GM18907 (cell line): Measurements from ENCODE around the gene RGS14.

Experiments
- ATAC-seq: cut with Tn5 transposase; IDR thresholded peaks from one replicate; pipeline ENCODE4 v1.9.1; 2021; ENCODE audit warnings: mild to moderate bottlenecking, moderate library complexity; ENCODE audit not compliant: unreplicated experiment

RGS14 gene, protein sequence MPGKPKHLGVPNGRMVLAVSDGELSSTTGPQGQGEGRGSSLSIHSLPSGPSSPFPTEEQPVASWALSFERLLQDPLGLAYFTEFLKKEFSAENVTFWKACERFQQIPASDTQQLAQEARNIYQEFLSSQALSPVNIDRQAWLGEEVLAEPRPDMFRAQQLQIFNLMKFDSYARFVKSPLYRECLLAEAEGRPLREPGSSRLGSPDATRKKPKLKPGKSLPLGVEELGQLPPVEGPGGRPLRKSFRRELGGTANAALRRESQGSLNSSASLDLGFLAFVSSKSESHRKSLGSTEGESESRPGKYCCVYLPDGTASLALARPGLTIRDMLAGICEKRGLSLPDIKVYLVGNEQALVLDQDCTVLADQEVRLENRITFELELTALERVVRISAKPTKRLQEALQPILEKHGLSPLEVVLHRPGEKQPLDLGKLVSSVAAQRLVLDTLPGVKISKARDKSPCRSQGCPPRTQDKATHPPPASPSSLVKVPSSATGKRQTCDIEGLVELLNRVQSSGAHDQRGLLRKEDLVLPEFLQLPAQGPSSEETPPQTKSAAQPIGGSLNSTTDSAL

DNA sequence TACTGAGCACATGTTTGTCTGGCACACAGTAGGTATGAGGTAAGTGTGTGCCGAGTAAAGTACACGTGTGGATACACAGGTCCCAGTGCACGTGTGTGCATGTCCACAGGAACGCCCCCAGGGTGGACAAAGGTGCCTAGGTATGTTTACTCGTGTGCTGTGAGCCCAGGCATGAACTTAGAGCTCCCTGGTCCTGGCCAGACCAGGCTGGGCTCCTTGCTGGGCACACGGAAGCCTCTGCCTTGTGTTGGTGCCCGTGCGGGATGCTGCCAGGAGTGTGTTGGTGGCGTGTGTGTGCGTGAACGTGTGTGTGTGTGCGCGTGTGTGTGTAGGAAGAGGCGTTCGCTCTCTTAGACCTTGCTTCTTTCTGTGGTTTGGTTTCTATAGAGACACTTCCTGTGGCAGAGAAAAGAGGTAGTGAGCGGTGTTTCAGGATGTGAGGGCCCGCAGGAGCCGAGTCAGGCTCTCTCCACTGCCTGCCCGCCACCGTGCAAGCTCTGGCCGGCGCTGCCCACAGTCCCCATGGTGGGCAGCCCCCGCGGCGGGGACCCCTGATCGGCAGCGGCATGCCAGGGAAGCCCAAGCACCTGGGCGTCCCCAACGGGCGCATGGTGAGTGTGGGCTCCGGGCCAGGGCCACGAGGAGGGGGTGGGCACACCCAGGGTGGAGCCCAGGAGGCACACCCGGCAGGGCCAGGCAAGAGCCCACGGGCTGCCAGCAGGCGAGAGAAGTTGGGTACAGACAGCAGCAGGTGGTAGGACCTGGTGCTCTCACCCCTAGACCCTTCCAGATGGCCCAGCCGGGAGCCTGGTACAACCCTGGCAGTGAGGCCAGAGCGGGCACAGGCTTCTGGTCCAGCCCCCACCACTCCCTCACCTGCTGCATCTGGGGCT is at the start of gene RGS14:
Gene RGS14, plus strand, starts transcription at position 466 of the 893 bp plus-strand sequence. Its CDS starts 101 bp downstream, at position 567.
- peak; percentile 83 for ATAC-seq

- no peak for ATAC-seq
These were observed 49.0 kb upstream of the RGS14 start for GRCh38 chr5:177308740-177309139.

DNA sequence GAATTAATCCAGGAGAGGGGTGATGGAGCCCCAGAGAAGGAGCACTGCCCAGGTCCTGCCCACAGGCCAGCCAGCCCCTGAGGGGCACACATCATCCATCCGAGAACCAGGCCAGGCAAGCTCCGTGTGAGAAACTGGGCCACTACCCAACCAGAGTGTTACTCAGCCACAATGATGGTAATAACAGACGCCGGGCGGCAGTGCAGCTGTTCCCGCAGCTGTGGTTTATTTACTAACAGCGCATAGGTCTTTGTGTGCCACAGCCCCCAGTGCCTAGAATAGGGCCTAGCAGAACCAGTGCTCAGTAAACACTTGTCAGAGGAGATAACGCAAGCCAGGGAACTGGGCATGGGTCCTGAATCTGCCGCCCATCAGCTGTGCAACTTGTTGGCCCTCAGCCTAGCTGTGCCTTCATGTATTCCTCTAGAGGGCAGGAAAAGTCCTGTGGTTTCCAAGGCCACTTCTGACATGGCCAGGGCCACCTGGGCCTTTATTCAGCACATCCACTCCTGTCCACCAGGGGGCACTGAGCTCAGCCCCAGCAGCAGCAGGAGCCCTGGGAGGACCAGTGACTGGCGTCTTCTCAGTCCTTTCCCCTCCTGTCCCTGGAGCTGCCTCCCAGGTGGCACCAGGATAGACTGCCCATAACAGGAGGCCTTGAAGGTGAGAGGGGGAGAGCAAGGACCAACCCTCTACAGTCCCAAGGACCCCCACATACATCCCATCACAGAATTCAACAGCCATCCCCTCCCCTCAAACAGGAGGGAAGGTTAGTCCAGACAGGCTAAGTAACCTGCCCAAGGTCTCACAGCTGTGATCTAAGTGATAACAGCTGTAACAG is 48.2 kb upstream of the RGS14 start:
- no peak for ATAC-seq

DNA sequence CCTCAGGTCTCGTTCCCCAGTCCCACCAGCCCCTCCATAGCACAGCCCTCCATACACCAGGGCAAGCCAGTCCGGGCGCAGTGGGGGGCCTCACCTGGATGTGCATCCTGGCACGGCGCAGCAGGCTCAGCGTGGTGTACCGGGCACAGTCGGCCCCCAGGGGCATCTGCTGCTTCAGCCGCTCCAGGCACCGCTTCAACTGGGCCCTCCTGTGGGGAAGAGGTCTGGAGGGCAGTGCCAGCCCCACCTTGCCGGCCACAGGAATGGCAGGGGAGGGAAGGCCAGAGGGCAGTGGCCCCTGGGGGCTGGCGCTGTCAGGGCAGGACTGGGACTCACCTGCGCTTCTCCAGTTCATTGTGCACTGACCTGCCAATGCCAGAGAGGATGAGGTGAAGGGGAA is 47.4 kb upstream of the RGS14 start:
- no peak for ATAC-seq

GRCh38 chr5:177310757-177311391 is 46.9 kb upstream of the RGS14 start:
- ATAC-seq: no peak

- peak; percentile 2 for ATAC-seq
These were observed 46.4 kb upstream of the RGS14 start for GRCh38 chr5:177311392-177311722.

DNA sequence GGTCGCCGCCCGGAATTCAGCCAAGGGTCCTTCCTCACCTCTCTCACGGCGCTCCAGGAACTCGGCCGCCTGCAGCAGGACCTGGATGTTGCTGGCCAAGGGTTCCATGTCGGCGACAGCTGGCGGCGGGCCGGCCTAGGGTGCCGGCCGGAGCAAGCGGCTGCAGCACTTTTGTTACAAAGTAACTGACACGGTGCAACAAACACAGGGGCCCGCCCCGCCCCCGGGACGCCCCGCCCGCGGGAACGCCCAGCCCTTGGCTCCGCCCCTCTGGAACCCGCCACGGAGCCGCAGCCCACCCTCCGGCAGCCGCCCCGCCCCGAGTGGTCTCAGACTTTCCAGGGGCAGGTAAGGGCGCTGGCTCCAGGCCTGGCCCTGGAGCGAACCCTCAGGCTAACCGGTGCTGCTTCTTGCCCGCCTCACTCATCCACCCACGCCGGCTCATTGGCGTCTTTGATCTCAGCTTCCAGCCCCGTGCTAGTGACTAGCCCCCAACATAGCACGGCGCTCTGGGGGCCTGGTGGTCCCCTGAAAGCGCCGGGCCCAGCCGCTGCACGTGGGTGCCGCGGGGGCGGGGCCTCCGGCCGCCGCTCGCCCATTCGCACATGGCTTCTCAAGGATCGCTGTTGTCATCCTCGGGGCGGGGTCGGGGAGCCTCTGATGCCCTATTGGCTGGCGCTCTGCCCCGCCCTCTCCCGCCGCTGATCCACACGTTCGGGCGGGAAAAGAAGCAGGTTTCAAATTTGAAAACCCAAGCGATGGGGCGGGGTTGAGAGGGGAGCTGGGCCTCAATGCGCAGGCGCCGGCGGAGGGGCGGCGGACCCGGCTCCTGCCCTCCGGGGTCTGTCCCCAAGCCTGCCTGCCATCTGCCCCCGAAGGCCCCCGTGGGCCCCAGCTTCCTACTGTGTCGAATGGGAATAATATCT is 45.7 kb upstream of the RGS14 start, which contains the start of gene MXD3:
Gene MXD3, minus strand, starts transcription at position 176 of the 926 bp plus-strand sequence. Its CDS starts 68 bp downstream, at position 108.
- ATAC-seq: peak; percentile 76

DNA sequence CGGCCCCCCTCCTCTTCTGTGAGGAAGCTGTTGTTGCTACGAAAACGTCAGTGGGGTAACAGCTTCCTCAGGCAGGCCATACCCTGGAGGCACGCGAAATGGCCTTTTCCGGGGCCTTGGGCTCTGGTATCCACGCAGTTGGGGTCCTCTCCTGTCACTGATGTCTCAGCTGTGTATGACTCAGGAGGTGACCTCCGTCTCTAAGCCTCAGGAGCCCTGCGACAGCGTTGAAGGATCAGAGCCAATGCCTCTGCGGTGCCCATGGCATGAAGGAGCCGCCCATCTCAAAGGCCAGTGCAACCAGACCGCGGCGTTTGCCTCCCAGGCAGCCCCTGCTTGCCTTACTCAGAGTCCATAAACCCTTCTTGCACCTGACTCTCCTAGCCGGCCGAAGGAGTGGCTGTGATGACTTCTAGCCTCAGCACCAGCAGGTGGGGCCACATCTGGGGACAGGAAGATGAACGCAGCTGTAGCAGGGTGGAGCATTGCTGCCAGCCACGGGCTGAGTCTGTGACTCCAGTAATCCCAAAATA is 45.0 kb upstream of the RGS14 start:
- peak; percentile 24 for ATAC-seq

DNA sequence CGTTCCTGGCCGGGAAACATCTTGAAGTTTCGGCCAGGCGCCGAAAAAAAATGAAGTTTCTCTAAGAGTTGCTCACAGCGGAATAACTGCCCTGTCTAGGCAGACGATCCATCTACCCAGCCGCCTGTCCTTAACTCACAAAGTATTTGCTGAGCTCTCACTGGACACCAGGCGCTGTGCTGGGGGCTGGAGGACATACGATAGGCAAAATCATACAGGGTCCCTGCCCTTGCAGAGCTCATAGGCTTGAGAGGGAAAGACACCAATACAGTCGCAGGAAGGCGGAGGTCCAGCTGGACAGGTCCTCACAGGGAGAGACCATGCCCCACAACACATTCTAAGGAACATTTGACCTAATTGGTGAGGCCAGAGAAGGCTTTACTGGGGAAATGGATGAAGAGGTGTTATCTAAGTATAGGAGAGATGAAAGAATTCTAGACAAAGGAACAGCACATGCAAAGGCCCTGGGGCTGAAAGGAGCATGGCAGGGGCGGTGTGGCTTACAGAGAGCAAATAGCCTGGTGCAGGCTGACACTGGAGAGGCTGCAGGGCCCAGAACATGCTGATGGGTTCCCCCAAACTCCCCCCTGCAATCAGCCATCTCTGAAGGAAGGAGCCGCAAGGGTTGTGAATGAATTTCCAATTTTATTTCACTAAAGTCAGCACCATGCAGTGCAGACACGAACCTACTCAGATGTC is 44.0 kb upstream of the RGS14 start:
- no peak for ATAC-seq

DNA sequence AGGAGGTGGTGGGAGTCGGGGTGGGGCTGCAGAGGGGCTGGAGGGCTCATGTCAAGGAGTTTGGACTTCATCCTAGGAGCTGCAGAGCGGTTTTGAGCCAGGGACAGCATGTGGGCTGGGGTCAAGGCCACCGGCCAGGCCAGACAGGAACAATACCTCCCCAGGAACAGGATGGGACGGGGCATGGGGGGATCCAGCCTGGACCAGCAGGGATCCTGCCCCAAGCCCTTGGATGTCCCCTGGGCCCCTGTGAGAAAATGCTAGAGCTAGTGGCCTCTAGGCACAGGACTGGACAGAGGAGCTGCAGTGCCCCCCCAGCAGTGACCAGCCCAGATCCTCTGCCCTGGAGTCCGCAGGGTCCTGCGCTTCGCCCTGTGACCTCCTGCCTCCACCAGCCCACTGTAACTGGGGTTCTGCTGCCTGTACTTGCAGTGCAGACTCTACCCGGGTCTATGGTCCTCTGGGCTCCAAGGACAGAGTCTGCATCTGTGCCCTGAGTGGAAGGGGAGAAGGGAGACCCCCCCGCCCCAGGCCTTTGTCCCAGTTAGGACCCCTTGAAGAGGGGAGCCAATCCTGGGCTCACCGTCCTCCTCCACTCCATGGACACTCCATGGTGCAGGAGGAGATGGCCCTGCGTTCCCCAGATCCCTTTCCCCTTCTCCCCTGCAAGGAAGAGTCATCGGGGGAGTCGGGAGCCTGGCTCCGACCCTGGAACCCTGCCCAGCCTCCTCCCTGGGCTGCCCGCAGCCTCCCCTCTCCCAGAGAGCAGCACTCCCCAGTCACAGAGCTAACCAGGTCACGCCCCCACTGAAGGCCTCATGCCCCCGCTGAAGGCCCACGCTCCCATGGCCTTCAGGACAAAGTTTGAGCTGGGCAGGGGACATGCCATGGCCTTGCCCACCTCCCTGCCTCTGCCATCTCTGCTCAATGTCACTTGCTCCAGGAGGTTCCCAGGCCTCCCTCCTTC is 43.1 kb upstream of the RGS14 start:
- ATAC-seq: no peak

GRCh38 chr5:177315411-177315810 is 42.3 kb upstream of the RGS14 start:
- no peak for ATAC-seq

DNA sequence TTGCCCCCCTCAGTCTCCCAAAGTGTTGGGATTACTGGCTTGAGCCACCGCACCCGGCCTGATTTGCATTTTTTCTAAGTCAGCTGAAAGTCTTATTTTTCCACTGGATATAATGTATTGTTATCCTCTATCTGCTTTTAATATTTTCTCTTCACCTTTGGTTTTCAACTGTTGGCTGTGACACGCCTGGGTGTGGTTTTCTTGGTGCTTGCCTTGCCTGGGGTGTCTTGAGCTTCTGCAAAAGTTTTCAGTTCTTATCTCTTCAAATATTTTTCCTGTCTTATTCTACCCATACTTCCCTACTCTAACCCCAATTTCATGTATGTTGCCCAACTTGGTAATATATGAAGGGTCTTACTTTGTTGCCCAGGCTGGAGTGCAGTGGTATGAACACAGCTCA is 41.7 kb upstream of the RGS14 start:
- ATAC-seq: no peak

DNA sequence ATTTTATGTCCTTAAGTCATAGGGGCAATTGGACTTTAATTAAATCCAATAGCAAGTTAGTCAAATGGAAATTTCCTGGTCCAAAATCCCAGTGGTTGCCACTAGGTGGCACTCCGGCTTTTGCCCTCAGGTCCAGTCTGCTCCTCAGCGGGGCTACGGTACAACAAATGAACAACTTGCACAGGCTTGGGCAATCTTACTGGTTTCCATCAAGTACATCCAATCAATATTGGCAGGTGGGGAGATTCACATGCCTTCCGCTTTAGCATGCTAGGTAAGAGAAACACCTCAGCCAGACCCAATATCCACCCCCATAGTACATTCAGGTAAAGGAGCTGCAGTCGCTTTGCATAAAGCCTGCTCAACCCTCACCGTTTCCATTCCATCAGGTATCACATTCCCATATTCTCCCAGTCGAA is 39.8 kb upstream of the RGS14 start:
- no peak for ATAC-seq

DNA sequence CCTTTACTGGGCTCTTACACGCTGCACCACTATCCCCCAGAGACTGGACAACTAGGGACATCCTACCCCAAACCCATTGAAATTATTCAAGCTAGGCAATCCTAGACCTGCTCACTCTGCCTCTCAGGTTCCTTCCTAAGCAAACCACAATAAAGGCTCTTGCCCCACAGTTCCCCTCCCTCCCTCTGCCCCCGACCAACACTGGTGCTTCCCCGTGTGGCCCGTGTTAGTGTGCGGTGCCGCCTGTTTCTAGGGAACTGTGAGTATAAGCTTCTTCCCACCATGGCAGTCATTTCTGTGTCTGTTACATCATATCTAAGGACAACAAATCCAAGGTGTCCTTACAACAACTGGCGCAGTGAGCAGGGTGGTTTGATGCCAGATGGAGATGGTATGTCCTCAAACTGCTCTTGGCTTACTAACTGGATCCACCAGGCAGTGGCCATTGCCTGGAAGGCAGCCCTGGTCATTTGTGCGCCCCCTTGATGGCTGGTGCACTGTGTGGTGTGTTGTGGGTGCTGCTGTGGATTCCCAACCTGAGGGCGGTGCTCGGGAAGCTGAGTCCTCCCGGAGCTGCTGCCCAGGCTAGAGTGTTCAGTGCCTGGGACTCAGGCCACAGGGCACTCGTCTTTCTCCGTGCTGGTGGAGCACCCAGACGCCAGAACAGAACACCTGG is 37.7 kb upstream of the RGS14 start:
- no peak for ATAC-seq

DNA sequence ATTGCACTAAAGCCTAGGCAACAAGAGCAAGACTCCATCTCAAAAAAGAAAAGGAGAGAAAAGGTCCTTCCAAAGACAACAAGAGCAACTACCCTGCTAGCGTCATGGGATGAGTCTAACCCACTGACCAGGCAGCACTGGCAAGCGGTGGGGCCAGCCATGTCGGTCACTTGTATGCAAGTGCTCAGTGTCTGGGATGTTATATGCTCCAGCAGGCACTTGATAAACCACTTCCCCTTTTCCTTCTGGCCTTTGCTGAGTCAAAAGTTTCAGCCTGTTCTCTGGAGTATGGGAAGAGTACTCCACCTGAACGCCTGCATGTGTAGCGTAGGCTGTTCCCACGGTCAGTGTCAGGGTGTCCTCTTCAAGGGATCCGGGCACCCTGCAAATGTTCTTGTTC is 36.8 kb upstream of the RGS14 start:
- no peak for ATAC-seq

- ATAC-seq: no peak
These were observed 31.8 kb upstream of the RGS14 start for GRCh38 chr5:177325868-177326381.
